ENCODE results near the gene PIR.

The PIR gene

GRCh38 chrX:15475486-15475885 lies 17.6 kb downstream of the PIR start:
- no peak for DNase-seq

GRCh38 chrX:15475021-15475420 lies 18.1 kb downstream of the PIR start:
- no peak for DNase-seq

- DNase-seq, result no peak
Observed at GRCh38 chrX:15474028-15474427, 19.1 kb downstream of the PIR start.

- no peak for DNase-seq
Observed at GRCh38 chrX:15472531-15472930, 20.6 kb downstream of the PIR start.

- peak; percentile 3 for DNase-seq
Observed at GRCh38 chrX:15471028-15471427, 22.1 kb downstream of the PIR start.

GRCh38 chrX:15469613-15470012 lies 23.5 kb downstream of the PIR start:
- DNase-seq, result no peak

GRCh38 chrX:15468036-15468435 lies 25.1 kb downstream of the PIR start:
- no peak for DNase-seq

- DNase-seq, result no peak
Observed at GRCh38 chrX:15465896-15466651, 27.1 kb downstream of the PIR start.

- no peak for DNase-seq
Observed at GRCh38 chrX:15465347-15465746, 27.8 kb downstream of the PIR start.

- no peak for DNase-seq
Observed at GRCh38 chrX:15464704-15465103, 28.4 kb downstream of the PIR start.

- DNase-seq, result no peak
Observed at GRCh38 chrX:15451913-15452312, 41.2 kb downstream of the PIR start.

GRCh38 chrX:15448010-15448639 lies 45.0 kb downstream of the PIR start:
- DNase-seq, result no peak

- no peak for DNase-seq
Observed at GRCh38 chrX:15441464-15441863, 51.7 kb downstream of the PIR start.

GRCh38 chrX:15438332-15438731 lies 54.8 kb downstream of the PIR start:
- DNase-seq, result no peak

- DNase-seq, result no peak
Observed at GRCh38 chrX:15437724-15438123, 55.4 kb downstream of the PIR start.

GRCh38 chrX:15435836-15436619 lies 57.1 kb downstream of the PIR start:
- DNase-seq, result no peak

- no peak for DNase-seq
Observed at GRCh38 chrX:15434205-15434604, 58.9 kb downstream of the PIR start.

GRCh38 chrX:15430584-15430983 lies 62.5 kb downstream of the PIR start:
- no peak for DNase-seq

- DNase-seq, result no peak
Observed at GRCh38 chrX:15430076-15430475, 63.1 kb downstream of the PIR start.

- no peak for DNase-seq
Observed at GRCh38 chrX:15425024-15425423, 68.1 kb downstream of the PIR start.

- no peak for DNase-seq
Observed at GRCh38 chrX:15418707-15419181, 74.4 kb downstream of the PIR start.

- no peak for DNase-seq
Observed at GRCh38 chrX:15418041-15418706, 75.0 kb downstream of the PIR start.

All from NCI-H2029 treated with DMSO at 0.1 percent for 48 hours (cell line).